Measurements from ENCODE around the gene TIE1. TPM values are rescaled to one million over a fixed set of nuclear protein-coding genes. Genes with fewer than 3 reads are reported as not detected.
A peak's percentile ranks its signal among the peaks of the same experiment; 100 is the strongest.

Gene TIE1
- total and polyA plus RNA-seq, 2 of the 13 experiments (the other 11 are each of a cell fraction or from before 2014, with no cell fraction given): 0.58 to 0.84 TPM

GRCh38 chr1:43367904-43368645 lies 67.3 kb downstream of the TIE1 start, which contains the start of gene ELOVL1 (continued):
- TF ChIP-seq GABPB1 (CRISPR knock-in tag; IDR thresholded peaks at IDR 0.05): peak; percentile 85
- TF ChIP-seq ZBTB25 (CRISPR knock-in tag; IDR thresholded peaks at IDR 0.05): peak; percentile 91
- no peak for TF ChIP-seq NR2F6 (IDR thresholded peaks at IDR 0.05)
- TF ChIP-seq NR2F6 (CRISPR knock-in tag; IDR thresholded peaks at IDR 0.05): peak; percentile 55
- TF ChIP-seq SALL1 (CRISPR knock-in tag; IDR thresholded peaks at IDR 0.05): peak; percentile 89
- TF ChIP-seq MTERF4 (CRISPR knock-in tag; IDR thresholded peaks at IDR 0.05): no peak
- TF ChIP-seq FUBP1 (CRISPR knock-in tag; IDR thresholded peaks at IDR 0.05; ENCODE audit: borderline replicate concordance): no peak
- TF ChIP-seq RXRB (CRISPR knock-in tag; IDR thresholded peaks at IDR 0.05; ENCODE audit: borderline replicate concordance): peak; percentile 36; the same call in 1 of the 2 replicates
- TF ChIP-seq EEA1 (CRISPR knock-in tag; IDR thresholded peaks at IDR 0.05; ENCODE audit: borderline replicate concordance): peak; percentile 88
- no peak for TF ChIP-seq U2AF2 (IDR thresholded peaks at IDR 0.05; ENCODE audit: low read depth, low read length)
- no peak for TF ChIP-seq ZUFSP (CRISPR knock-in tag; IDR thresholded peaks at IDR 0.05; ENCODE audit: borderline replicate concordance)
- TF ChIP-seq ZMYM2 (CRISPR knock-in tag; IDR thresholded peaks at IDR 0.05): 0 out of 2 replicates have a peak, but pooled peaks have one; percentile 60
- no peak; the same call in 1 of the 2 replicates for TF ChIP-seq SP5 (CRISPR knock-in tag; IDR thresholded peaks at IDR 0.05; ENCODE audit: borderline replicate concordance, low read depth)
- peak; percentile 62; the same call in 1 of the 2 replicates for TF ChIP-seq ZNF292 (CRISPR knock-in tag; IDR thresholded peaks at IDR 0.05; ENCODE audit: borderline replicate concordance, low read depth)
- peak; percentile 34; the same call in 1 of the 2 replicates for TF ChIP-seq PBX3 (CRISPR knock-in tag; IDR thresholded peaks at IDR 0.05; ENCODE audit: borderline replicate concordance)
- TF ChIP-seq DMAP1 (CRISPR knock-in tag; IDR thresholded peaks at IDR 0.05): peak; percentile 94
- peak; percentile 73; the same call in 1 of the 2 replicates for TF ChIP-seq ARID4A (CRISPR knock-in tag; IDR thresholded peaks at IDR 0.05; ENCODE audit: borderline replicate concordance)

All from HepG2 (cell line).